HCT116 (cell line): ENCODE data around the gene HIVEP2. TPM values are rescaled to one million over a fixed set of nuclear protein-coding genes. Genes with fewer than 3 reads are reported as not detected.

Source experiments
- ATAC-seq: fragments of 200-7000 bp; cut with Tn5 transposase; 2 replicates; pipeline ENCODE4 v1.9.1; 2020; ENCODE audit warnings: mild to moderate bottlenecking, moderate library complexity
- BruUV-seq: library from RNA; stranded (reverse); fragments of 400-500 nt; replicated peaks from 2 replicates; lab custom pipeline; 2021; lab: Mats Ljungman, UMichigan
- CTCF ChIA-PET: fragments of 300-600 bp; sonication (Branson Sonifier 250); formaldehyde crosslinking; loops from one replicate; lab custom pipeline; 2021; ENCODE audit warnings: antibody characterized with exemption; lab: Charles Lee
- POLR2A ChIA-PET: fragments of 300-600, 350-600 bp; sonication (Branson Sonifier 250); formaldehyde crosslinking; loops from one replicate; lab custom pipeline; 2021; ENCODE audit warnings: antibody characterized with exemption; lab: Charles Lee
- RAD21 ChIA-PET, 2 experiments: fragments of 300-600 bp; sonication (Branson Sonifier 250); formaldehyde crosslinking; loops; one replicate each; lab custom pipeline; 2023; ENCODE audit warnings: low total read pairs in 2 of 2; ENCODE audit not compliant: uncharacterized antibody in 2 of 2, unreplicated experiment in 2 of 2, low non-redundant PET in 1 of 2; lab: Charles Lee
- DNase-seq: peaks from one replicate; pipeline ENCODE4 v3.0.0-alpha.2; 2010; ENCODE audit warnings: low read depth, low spot score
- H2AFZ ChIP-seq: fragments of 200-600 bp; shearing (Covaris generic), sonication (generic); 2 replicates; pipeline ENCODE4 v1.6.1; 2017; ENCODE audit warnings: low read depth, mixed run types, mixed read lengths, antibody characterized with exemption, low read length; ENCODE audit not compliant: poor library complexity, severe bottlenecking
- H3K27ac ChIP-seq: 2 replicates; pipeline ENCODE4 v1.5.1; 2012; ENCODE audit warnings: low read depth, low read length
- H3K27me3 ChIP-seq: fragments of 200-600 bp; sonication (generic); 2 replicates; pipeline ENCODE4 v1.6.1; 2016; ENCODE audit warnings: mixed run types, low read length, mixed read lengths; ENCODE audit not compliant: insufficient read depth
- H3K36me3 ChIP-seq, 2 experiments: fragments of 200-500 bp in 1 of 2; fragments of 200-600 bp in 1 of 2; sonication (Bioruptor generic) in 1 of 2; sonication (generic) in 1 of 2; 2 replicates each; pipeline versions ENCODE4 v1.5.1 to v1.6.1; 2014 to 2016; ENCODE audit warnings: low read length in 2 of 2, inconsistent platforms in 1 of 2, mixed read lengths in 1 of 2, mixed run types in 1 of 2; ENCODE audit not compliant: insufficient read depth in 2 of 2, control insufficient read depth in 1 of 2
- H3K4me1 ChIP-seq, 2 experiments: fragments of 200-600 bp in 1 of 2; sonication (generic) in 1 of 2; 2 replicates each; pipeline versions ENCODE4 v1.5.1 to v1.6.1; 2012 to 2017; ENCODE audit warnings: low read length in 2 of 2, inconsistent platforms in 1 of 2, mild to moderate bottlenecking in 1 of 2, mixed read lengths in 1 of 2, mixed run types in 1 of 2, moderate library complexity in 1 of 2; ENCODE audit not compliant: insufficient read depth in 2 of 2, control insufficient read depth in 1 of 2
- H3K4me2 ChIP-seq: fragments of 200-600 bp; sonication (generic); 2 replicates; pipeline ENCODE4 v1.6.1; 2017; ENCODE audit warnings: mixed run types, low read length, mixed read lengths
- H3K4me3 ChIP-seq, 2 experiments: fragments of 200-600 bp in 1 of 2; sonication (generic) in 1 of 2; replicated peaks in 1 of 2; 2 replicates each; pipeline ENCODE4 v1.5.1; 2011 to 2016; ENCODE audit warnings: low read length in 2 of 2, control low read depth in 1 of 2, low read depth in 1 of 2, mild to moderate bottlenecking in 1 of 2, mixed read lengths in 1 of 2, mixed run types in 1 of 2
- H3K79me2 ChIP-seq: fragments of 200-600 bp; sonication (generic); 2 replicates; pipeline ENCODE4 v1.6.1; 2017; ENCODE audit warnings: mild to moderate bottlenecking, mixed run types, low read length, moderate library complexity, mixed read lengths; ENCODE audit not compliant: insufficient read depth
- H3K9ac ChIP-seq: fragments of 200-600 bp; sonication (generic); 2 replicates; pipeline ENCODE4 v1.6.1; 2016; ENCODE audit warnings: low read length, mixed read lengths
- H3K9me2 ChIP-seq: fragments of 200-600 bp; sonication (generic), shearing (Covaris generic); 2 replicates; pipeline ENCODE4 v1.6.1; 2017; ENCODE audit warnings: mixed run types, mild to moderate bottlenecking, moderate library complexity; ENCODE audit not compliant: insufficient read depth
- H3K9me3 ChIP-seq, 2 experiments: fragments of 200-500 bp in 1 of 2; fragments of 200-600 bp in 1 of 2; sonication (Bioruptor generic) in 1 of 2; sonication (generic) in 1 of 2; 2 replicates each; pipeline ENCODE4 v1.6.1; 2014 to 2017; ENCODE audit warnings: low read length in 2 of 2, mixed read lengths in 2 of 2, inconsistent platforms in 1 of 2, low read depth in 1 of 2, mild to moderate bottlenecking in 1 of 2, mixed run types in 1 of 2, moderate library complexity in 1 of 2; ENCODE audit not compliant: control insufficient read depth in 1 of 2, insufficient read depth in 1 of 2
- H4K20me1 ChIP-seq: fragments of 200-600 bp; sonication (generic), shearing (Covaris generic); 2 replicates; pipeline ENCODE4 v1.6.1; 2017; ENCODE audit warnings: mixed run types, mild to moderate bottlenecking, moderate library complexity; ENCODE audit not compliant: insufficient read depth
- CBX3 ChIP-seq: IDR thresholded peaks from 2 replicates; pipeline ENCODE4 v1.6.1; 2012; ENCODE audit warnings: low read depth
- CEBPB ChIP-seq: IDR thresholded peaks from 2 replicates; pipeline ENCODE4 v1.6.1; 2012; ENCODE audit warnings: low read depth
- EGR1 ChIP-seq: IDR thresholded peaks from 2 replicates; pipeline ENCODE4 v1.6.1; 2012; ENCODE audit warnings: low read depth
- ELF1 ChIP-seq: IDR thresholded peaks from 2 replicates; pipeline ENCODE4 v1.6.1; 2012; ENCODE audit warnings: low read depth, borderline replicate concordance
- EZH2phosphoT487 ChIP-seq: fragments of 200-600 bp; IDR thresholded peaks from 2 replicates; pipeline ENCODE4 v1.6.1; 2018; ENCODE audit warnings: antibody characterized with exemption, borderline replicate concordance
- FOSL1 ChIP-seq: IDR thresholded peaks from 2 replicates; pipeline ENCODE4 v1.6.1; 2012; ENCODE audit warnings: low read depth
- POLR2AphosphoS5 ChIP-seq: IDR thresholded peaks from 2 replicates; pipeline ENCODE4 v1.6.1; 2011; ENCODE audit warnings: mild to moderate bottlenecking, low read depth, low read length, moderate library complexity
- TCF7L2 ChIP-seq: IDR thresholded peaks from 2 replicates; pipeline ENCODE4 v1.7.0; 2011; ENCODE audit warnings: borderline replicate concordance, inconsistent platforms; ENCODE audit not compliant: insufficient read depth, insufficient read length; ENCODE audit errors: extremely low read depth
- YY1 ChIP-seq: IDR thresholded peaks from 2 replicates; pipeline ENCODE4 v1.6.1; 2011; ENCODE audit warnings: low read length, low read depth, moderate library complexity, mild to moderate bottlenecking; ENCODE audit not compliant: insufficient replicate concordance; ENCODE audit errors: extremely low read depth
- intact Hi-C: fragments of 100-400 bp; cut with micrococcal nuclease; formaldehyde crosslinking; loops from 2 replicates; pipeline ENCODE4 v1.10.0; 2022
- total RNA-seq: library from RNA; stranded (reverse); gene quantifications from one replicate; pipeline ENCODE4 v1.2.1, GENCODE V29; 2021; ENCODE audit not compliant: unreplicated experiment
- TF ChIP-seq, protein P1 (sequence below): IDR thresholded peaks from 2 replicates; pipeline ENCODE4 v1.6.1; 2012
- TF ChIP-seq, protein P2 (sequence below): IDR thresholded peaks from 2 replicates; pipeline ENCODE4 v1.6.1; 2011; ENCODE audit warnings: mild to moderate bottlenecking, low read length, moderate library complexity; ENCODE audit not compliant: insufficient replicate concordance; ENCODE audit errors: extremely low read depth

Gene HIVEP2
- total RNA-seq, 1 experiment from 2014 or later = 8.1 TPM

GRCh38 chr6:142861711-142862110 lies 83.3 kb downstream of the HIVEP2 start:
- Histone ChIP-seq H3K9ac (no peak overlapping the region), H2AFZ (no peak overlapping the region), H3K4me3 (no peak overlapping the region), H4K20me1 (no peaks in the 10 kb centered on the region), H3K9me2 (no peaks in the 10 kb centered on the region), H3K27me3 (no peaks in the 10 kb centered on the region), H3K4me1 (no peaks in the 10 kb centered on the region), H3K4me2 (no peak overlapping the region), H3K27ac (no peak overlapping the region), H3K79me2 (no peaks in the 10 kb centered on the region), H3K9me3 (no peaks in the 10 kb centered on the region), H3K36me3 (no peaks in the 10 kb centered on the region)
- TF ChIP-seq POLR2AphosphoS5 = no peak
- TF ChIP-seq CEBPB = no peak
- TF ChIP-seq TCF7L2 = no peak
- TF ChIP-seq EZH2phosphoT487 = no peak
- TF ChIP-seq YY1 = no peak
- TF ChIP-seq FOSL1 = no peak
- no peak for TF ChIP-seq EGR1
- no peak for TF ChIP-seq CBX3
- TF ChIP-seq, protein P1, sequence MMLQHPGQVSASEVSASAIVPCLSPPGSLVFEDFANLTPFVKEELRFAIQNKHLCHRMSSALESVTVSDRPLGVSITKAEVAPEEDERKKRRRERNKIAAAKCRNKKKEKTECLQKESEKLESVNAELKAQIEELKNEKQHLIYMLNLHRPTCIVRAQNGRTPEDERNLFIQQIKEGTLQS = no peak
- no peak for TF ChIP-seq ELF1
- TF ChIP-seq, protein P2, sequence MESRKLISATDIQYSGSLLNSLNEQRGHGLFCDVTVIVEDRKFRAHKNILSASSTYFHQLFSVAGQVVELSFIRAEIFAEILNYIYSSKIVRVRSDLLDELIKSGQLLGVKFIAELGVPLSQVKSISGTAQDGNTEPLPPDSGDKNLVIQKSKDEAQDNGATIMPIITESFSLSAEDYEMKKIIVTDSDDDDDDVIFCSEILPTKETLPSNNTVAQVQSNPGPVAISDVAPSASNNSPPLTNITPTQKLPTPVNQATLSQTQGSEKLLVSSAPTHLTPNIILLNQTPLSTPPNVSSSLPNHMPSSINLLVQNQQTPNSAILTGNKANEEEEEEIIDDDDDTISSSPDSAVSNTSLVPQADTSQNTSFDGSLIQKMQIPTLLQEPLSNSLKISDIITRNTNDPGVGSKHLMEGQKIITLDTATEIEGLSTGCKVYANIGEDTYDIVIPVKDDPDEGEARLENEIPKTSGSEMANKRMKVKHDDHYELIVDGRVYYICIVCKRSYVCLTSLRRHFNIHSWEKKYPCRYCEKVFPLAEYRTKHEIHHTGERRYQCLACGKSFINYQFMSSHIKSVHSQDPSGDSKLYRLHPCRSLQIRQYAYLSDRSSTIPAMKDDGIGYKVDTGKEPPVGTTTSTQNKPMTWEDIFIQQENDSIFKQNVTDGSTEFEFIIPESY = no peak
- DNase-seq (no peak), ATAC-seq (no peak)
- POLR2A ChIA-PET = no interaction called here
- BruUV-seq = no TSS peak
- RAD21 ChIA-PET = no interaction called here
- CTCF ChIA-PET = no interaction called here
- intact Hi-C loops = no loop called here
